Measurements from ENCODE around the gene ADSS2. TPM values are rescaled to one million over a fixed set of nuclear protein-coding genes. Genes with fewer than 3 reads are reported as not detected.
"Not testable (repeated sequence)": the region's sequence is repeated elsewhere in the genome, so short reads cannot be mapped to it uniquely, and the experiment has no call there.

The ADSS2 gene
- total RNA-seq (ENCODE audit: unreplicated experiment) = 31.9 TPM
- long read RNA-seq, transcript ADSS-201 (13 exons, 2,780 nt) = major isoform, 10 of 14 reads
- long read RNA-seq, partial matches to known transcripts = 3 of 14 reads
- long read RNA-seq, other reads (novel, unspliced or antisense) = 1 of 14 reads

- no peak for TF ChIP-seq CTCF (IDR thresholded peaks at IDR 0.05; ENCODE audit: partially characterized antibody, unreplicated experiment)
- no peak for DNase-seq
- Mint-ChIP-seq H3K9me3 (ENCODE audit: unreplicated experiment) (peaks cover 4% of the 10 kb centered on the region), H3K27me3 (ENCODE audit: unreplicated experiment) (peaks cover 10% of the 10 kb centered on the region), H3K4me1 (ENCODE audit: low read depth, unreplicated experiment) (peaks cover 15% of the 10 kb centered on the region), H3K27ac (ENCODE audit: unreplicated experiment) (peak within 1 kb of the TSS; percentile 93), H3K36me3 (ENCODE audit: unreplicated experiment) (peaks cover 4% of the 10 kb centered on the region), H3K4me3 (ENCODE audit: unreplicated experiment) (peak within 1 kb of the TSS; percentile 96)
Measured at GRCh38 chr1:244451539-244451950, at the start of gene ADSS2. ADSS2 (minus strand) TSS chr1:244451909; CDS start chr1:244451817, 92 bp downstream.

GRCh38 chr1:244500515-244500914 lies 48.8 kb upstream of the ADSS2 start:
- not testable (repeated sequence) for H3K27ac Mint-ChIP-seq (ENCODE audit: unreplicated experiment); DNase-seq; H3K9me3 Mint-ChIP-seq (ENCODE audit: unreplicated experiment); H3K4me1 Mint-ChIP-seq (ENCODE audit: low read depth, unreplicated experiment); H3K36me3 Mint-ChIP-seq (ENCODE audit: unreplicated experiment); H3K27me3 Mint-ChIP-seq (ENCODE audit: unreplicated experiment); H3K4me3 Mint-ChIP-seq (ENCODE audit: unreplicated experiment)

- H3K9me3 Mint-ChIP-seq (ENCODE audit: unreplicated experiment); H3K4me3 Mint-ChIP-seq (ENCODE audit: unreplicated experiment); DNase-seq; H3K27ac Mint-ChIP-seq (ENCODE audit: unreplicated experiment); H3K4me1 Mint-ChIP-seq (ENCODE audit: low read depth, unreplicated experiment); H3K36me3 Mint-ChIP-seq (ENCODE audit: unreplicated experiment); H3K27me3 Mint-ChIP-seq (ENCODE audit: unreplicated experiment): not testable (repeated sequence)
Measured at GRCh38 chr1:244499484-244499883, 47.8 kb upstream of the ADSS2 start.

- TF ChIP-seq CTCF (IDR thresholded peaks at IDR 0.05; ENCODE audit: partially characterized antibody, unreplicated experiment) = no peak
- Mint-ChIP-seq H3K9me3 (ENCODE audit: unreplicated experiment) (peaks cover 5% of the 10 kb centered on the region), H3K27me3 (ENCODE audit: unreplicated experiment) (no peaks in the 10 kb centered on the region), H3K36me3 (ENCODE audit: unreplicated experiment) (no peaks in the 10 kb centered on the region), H3K4me3 (ENCODE audit: unreplicated experiment) (no peak overlapping the region), H3K4me1 (ENCODE audit: low read depth, unreplicated experiment) (no peaks in the 10 kb centered on the region), H3K27ac (ENCODE audit: unreplicated experiment) (no peak overlapping the region)
- DNase-seq = no peak
Measured at GRCh38 chr1:244497805-244498204, 46.1 kb upstream of the ADSS2 start.

GRCh38 chr1:244496186-244496585 lies 44.5 kb upstream of the ADSS2 start:
- DNase-seq = no peak
- H3K27me3 Mint-ChIP-seq (ENCODE audit: unreplicated experiment) = no peaks in the 10 kb centered on the region
- no peaks in the 10 kb centered on the region for H3K4me1 Mint-ChIP-seq (ENCODE audit: low read depth, unreplicated experiment)
- peaks cover 5% of the 10 kb centered on the region for H3K9me3 Mint-ChIP-seq (ENCODE audit: unreplicated experiment)
- TF ChIP-seq CTCF (IDR thresholded peaks at IDR 0.05; ENCODE audit: partially characterized antibody, unreplicated experiment) = no peak
- H3K36me3 Mint-ChIP-seq (ENCODE audit: unreplicated experiment) = no peaks in the 10 kb centered on the region
- no peak overlapping the region for H3K4me3 Mint-ChIP-seq (ENCODE audit: unreplicated experiment)
- H3K27ac Mint-ChIP-seq (ENCODE audit: unreplicated experiment) = no peak overlapping the region

GRCh38 chr1:244494653-244495052 lies 42.9 kb upstream of the ADSS2 start:
- no peak overlapping the region for H3K27ac Mint-ChIP-seq (ENCODE audit: unreplicated experiment)
- H3K4me3 Mint-ChIP-seq (ENCODE audit: unreplicated experiment) = no peak overlapping the region
- no peak for TF ChIP-seq CTCF (IDR thresholded peaks at IDR 0.05; ENCODE audit: partially characterized antibody, unreplicated experiment)
- no peaks in the 10 kb centered on the region for H3K9me3 Mint-ChIP-seq (ENCODE audit: unreplicated experiment)
- H3K36me3 Mint-ChIP-seq (ENCODE audit: unreplicated experiment) = no peaks in the 10 kb centered on the region
- H3K4me1 Mint-ChIP-seq (ENCODE audit: low read depth, unreplicated experiment) = no peaks in the 10 kb centered on the region
- H3K27me3 Mint-ChIP-seq (ENCODE audit: unreplicated experiment) = peaks cover 3% of the 10 kb centered on the region
- no peak for DNase-seq

GRCh38 chr1:244484971-244485370 lies 33.3 kb upstream of the ADSS2 start:
- H3K9me3 Mint-ChIP-seq (ENCODE audit: unreplicated experiment); H3K4me3 Mint-ChIP-seq (ENCODE audit: unreplicated experiment); H3K36me3 Mint-ChIP-seq (ENCODE audit: unreplicated experiment); H3K27me3 Mint-ChIP-seq (ENCODE audit: unreplicated experiment); DNase-seq; H3K27ac Mint-ChIP-seq (ENCODE audit: unreplicated experiment); H3K4me1 Mint-ChIP-seq (ENCODE audit: low read depth, unreplicated experiment): not testable (repeated sequence)
